ENCODE data around the gene ANAPC15. TPM values are rescaled to one million over a fixed set of nuclear protein-coding genes. Genes with fewer than 3 reads are reported as not detected.

ANAPC15 gene
- total and polyA plus RNA-seq, 2 of the 13 experiments (the other 11 are each of a cell fraction or from before 2014, with no cell fraction given), result 18.8 to 25.7 TPM

DNA sequence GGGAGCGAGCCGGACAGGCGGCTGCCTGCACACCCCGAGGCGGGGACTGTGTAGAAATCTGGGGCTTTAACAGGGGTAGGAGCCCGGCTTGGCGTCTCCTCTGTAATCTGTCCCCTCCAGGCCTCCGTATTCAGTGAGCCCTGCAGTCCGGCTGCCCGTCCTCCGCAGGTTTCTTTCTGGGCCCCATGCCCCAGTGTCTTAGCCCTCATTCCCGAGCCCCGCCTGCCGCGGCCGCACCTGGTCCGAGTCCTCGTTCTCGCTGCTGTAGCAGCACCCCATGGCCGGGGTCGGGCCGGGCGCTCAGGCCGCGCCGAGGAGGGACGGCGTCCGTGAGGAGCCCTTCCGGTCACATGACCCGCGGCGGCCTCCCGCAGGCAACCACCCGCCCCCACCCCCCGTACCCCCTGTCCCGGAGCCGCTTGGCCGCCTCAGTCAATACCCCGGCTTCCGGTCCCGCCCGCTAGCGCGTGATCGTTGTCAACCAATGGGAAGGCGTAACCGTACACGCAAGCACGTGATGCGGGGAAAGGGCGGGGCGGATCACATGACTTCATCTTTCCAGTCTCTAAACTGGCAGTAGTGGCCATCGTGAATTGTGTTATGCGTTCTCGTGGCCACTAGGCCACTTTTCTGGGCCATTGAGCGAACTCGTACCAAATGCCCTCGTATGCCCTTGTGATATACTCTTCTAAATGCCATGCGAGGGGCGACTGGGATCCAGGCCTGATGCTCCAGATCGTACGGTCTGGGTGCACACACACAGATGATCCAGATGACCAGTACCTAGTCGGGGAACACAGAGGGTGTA, 9.3 kb downstream of the ANAPC15 start, which contains the start of gene LAMTOR1 (continued):
- TF ChIP-seq, protein P1, sequence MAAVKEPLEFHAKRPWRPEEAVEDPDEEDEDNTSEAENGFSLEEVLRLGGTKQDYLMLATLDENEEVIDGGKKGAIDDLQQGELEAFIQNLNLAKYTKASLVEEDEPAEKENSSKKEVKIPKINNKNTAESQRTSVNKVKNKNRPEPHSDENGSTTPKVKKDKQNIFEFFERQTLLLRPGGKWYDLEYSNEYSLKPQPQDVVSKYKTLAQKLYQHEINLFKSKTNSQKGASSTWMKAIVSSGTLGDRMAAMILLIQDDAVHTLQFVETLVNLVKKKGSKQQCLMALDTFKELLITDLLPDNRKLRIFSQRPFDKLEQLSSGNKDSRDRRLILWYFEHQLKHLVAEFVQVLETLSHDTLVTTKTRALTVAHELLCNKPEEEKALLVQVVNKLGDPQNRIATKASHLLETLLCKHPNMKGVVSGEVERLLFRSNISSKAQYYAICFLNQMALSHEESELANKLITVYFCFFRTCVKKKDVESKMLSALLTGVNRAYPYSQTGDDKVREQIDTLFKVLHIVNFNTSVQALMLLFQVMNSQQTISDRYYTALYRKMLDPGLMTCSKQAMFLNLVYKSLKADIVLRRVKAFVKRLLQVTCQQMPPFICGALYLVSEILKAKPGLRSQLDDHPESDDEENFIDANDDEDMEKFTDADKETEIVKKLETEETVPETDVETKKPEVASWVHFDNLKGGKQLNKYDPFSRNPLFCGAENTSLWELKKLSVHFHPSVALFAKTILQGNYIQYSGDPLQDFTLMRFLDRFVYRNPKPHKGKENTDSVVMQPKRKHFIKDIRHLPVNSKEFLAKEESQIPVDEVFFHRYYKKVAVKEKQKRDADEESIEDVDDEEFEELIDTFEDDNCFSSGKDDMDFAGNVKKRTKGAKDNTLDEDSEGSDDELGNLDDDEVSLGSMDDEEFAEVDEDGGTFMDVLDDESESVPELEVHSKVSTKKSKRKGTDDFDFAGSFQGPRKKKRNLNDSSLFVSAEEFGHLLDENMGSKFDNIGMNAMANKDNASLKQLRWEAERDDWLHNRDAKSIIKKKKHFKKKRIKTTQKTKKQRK (IDR thresholded peaks at IDR 0.05; ENCODE audit: low read length), result no peak
- 0 out of 2 replicates have a peak, but pooled peaks have one; percentile 39 for TF ChIP-seq ZNF564 (CRISPR knock-in tag; IDR thresholded peaks at IDR 0.05)
- no peak; the same call in 1 of the 2 replicates for TF ChIP-seq ZNF3 (CRISPR knock-in tag; IDR thresholded peaks at IDR 0.05)
- TF ChIP-seq, protein P2, sequence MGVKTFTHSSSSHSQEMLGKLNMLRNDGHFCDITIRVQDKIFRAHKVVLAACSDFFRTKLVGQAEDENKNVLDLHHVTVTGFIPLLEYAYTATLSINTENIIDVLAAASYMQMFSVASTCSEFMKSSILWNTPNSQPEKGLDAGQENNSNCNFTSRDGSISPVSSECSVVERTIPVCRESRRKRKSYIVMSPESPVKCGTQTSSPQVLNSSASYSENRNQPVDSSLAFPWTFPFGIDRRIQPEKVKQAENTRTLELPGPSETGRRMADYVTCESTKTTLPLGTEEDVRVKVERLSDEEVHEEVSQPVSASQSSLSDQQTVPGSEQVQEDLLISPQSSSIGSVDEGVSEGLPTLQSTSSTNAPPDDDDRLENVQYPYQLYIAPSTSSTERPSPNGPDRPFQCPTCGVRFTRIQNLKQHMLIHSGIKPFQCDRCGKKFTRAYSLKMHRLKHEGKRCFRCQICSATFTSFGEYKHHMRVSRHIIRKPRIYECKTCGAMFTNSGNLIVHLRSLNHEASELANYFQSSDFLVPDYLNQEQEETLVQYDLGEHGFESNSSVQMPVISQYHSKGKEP (CRISPR knock-in tag; IDR thresholded peaks at IDR 0.05), result no peak
- TF ChIP-seq TP53 (CRISPR knock-in tag; conservative IDR thresholded peaks at IDR 0.05), result no peak
- no peak for TF ChIP-seq RORA (CRISPR knock-in tag; IDR thresholded peaks at IDR 0.05)
- no peak for TF ChIP-seq ZNF20 (CRISPR knock-in tag; IDR thresholded peaks at IDR 0.05)
- TF ChIP-seq JUND (CRISPR knock-in tag; IDR thresholded peaks at IDR 0.05), result no peak
- no peak for TF ChIP-seq FOXK2 (IDR thresholded peaks at IDR 0.05)
- TF ChIP-seq MXD4 (CRISPR knock-in tag; IDR thresholded peaks at IDR 0.05), result 0 out of 2 replicates have a peak, but pooled peaks have one; percentile 33
- no peak for TF ChIP-seq ZNF556 (CRISPR knock-in tag; IDR thresholded peaks at IDR 0.05; ENCODE audit: borderline replicate concordance)
- TF ChIP-seq DPF2 (CRISPR knock-in tag; IDR thresholded peaks at IDR 0.05; ENCODE audit: borderline replicate concordance, low read depth), result no peak
- no peak for TF ChIP-seq NAIF1 (CRISPR knock-in tag; IDR thresholded peaks at IDR 0.05; ENCODE audit: borderline replicate concordance)
- TF ChIP-seq, protein P3, sequence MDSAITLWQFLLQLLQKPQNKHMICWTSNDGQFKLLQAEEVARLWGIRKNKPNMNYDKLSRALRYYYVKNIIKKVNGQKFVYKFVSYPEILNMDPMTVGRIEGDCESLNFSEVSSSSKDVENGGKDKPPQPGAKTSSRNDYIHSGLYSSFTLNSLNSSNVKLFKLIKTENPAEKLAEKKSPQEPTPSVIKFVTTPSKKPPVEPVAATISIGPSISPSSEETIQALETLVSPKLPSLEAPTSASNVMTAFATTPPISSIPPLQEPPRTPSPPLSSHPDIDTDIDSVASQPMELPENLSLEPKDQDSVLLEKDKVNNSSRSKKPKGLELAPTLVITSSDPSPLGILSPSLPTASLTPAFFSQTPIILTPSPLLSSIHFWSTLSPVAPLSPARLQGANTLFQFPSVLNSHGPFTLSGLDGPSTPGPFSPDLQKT (CRISPR knock-in tag; IDR thresholded peaks at IDR 0.05; ENCODE audit: borderline replicate concordance), result no peak; the same call in 1 of the 2 replicates
- TF ChIP-seq, protein P4, sequence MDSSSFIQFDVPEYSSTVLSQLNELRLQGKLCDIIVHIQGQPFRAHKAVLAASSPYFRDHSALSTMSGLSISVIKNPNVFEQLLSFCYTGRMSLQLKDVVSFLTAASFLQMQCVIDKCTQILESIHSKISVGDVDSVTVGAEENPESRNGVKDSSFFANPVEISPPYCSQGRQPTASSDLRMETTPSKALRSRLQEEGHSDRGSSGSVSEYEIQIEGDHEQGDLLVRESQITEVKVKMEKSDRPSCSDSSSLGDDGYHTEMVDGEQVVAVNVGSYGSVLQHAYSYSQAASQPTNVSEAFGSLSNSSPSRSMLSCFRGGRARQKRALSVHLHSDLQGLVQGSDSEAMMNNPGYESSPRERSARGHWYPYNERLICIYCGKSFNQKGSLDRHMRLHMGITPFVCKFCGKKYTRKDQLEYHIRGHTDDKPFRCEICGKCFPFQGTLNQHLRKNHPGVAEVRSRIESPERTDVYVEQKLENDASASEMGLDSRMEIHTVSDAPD (CRISPR knock-in tag; IDR thresholded peaks at IDR 0.05), result no peak
- TF ChIP-seq, protein P5, sequence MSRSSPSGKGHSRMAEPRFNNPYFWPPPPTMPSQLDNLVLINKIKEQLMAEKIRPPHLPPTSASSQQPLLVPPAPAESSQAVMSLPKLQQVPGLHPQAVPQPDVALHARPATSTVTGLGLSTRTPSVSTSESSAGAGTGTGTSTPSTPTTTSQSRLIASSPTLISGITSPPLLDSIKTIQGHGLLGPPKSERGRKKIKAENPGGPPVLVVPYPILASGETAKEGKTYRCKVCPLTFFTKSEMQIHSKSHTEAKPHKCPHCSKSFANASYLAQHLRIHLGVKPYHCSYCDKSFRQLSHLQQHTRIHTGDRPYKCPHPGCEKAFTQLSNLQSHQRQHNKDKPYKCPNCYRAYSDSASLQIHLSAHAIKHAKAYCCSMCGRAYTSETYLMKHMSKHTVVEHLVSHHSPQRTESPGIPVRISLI (CRISPR knock-in tag; IDR thresholded peaks at IDR 0.05; ENCODE audit: borderline replicate concordance), result no peak
- no peak for TF ChIP-seq ZNF775 (CRISPR knock-in tag; IDR thresholded peaks at IDR 0.05; ENCODE audit: borderline replicate concordance)
